Kidney (tissue), 14 donors: ENCODE data around the gene TRPM1. TPM values are rescaled to one million over a fixed set of nuclear protein-coding genes. Genes with fewer than 3 reads are reported as not detected.

Source experiments
- DNase-seq, 5 donors: peaks; one replicate each; pipeline ENCODE4 v3.0.0-alpha.2; 2013 to 2020
- FAIRE-seq: peaks from 2 replicates; lab custom pipeline; 2012; peaks lifted over from hg19 to GRCh38; lab: Jason Lieb, UNC
- H3K27ac ChIP-seq, 2 donors: one replicate each; pipeline ENCODE4 v1.7.0; 2013; ENCODE audit warnings: low read depth in 2 of 2, low read length in 2 of 2, inconsistent platforms in 1 of 2
- H3K27me3 ChIP-seq: one replicate; pipeline ENCODE4 v1.7.1; 2013; ENCODE audit warnings: low read length, inconsistent platforms; ENCODE audit not compliant: control insufficient read depth, insufficient read depth
- H3K36me3 ChIP-seq, 3 donors: one replicate each; pipeline versions ENCODE4 v1.7.0 to v1.7.1; 2013; ENCODE audit warnings: low read length in 3 of 3, control low read depth in 1 of 3, inconsistent platforms in 1 of 3; ENCODE audit not compliant: insufficient read depth in 3 of 3, control insufficient read depth in 2 of 3
- H3K4me1 ChIP-seq, 3 donors: one replicate each; pipeline versions ENCODE4 v1.7.0 to v1.7.1; 2013; ENCODE audit warnings: low read length in 3 of 3, inconsistent platforms in 1 of 3, low read depth in 1 of 3; ENCODE audit not compliant: control insufficient read depth in 2 of 3, insufficient read depth in 2 of 3
- H3K4me3 ChIP-seq, 3 donors: one replicate each; pipeline versions ENCODE4 v1.7.0 to v1.8.1; 2013; ENCODE audit warnings: low read length in 3 of 3, control low read depth in 1 of 3, inconsistent platforms in 1 of 3
- H3K9ac ChIP-seq, 3 donors: one replicate each; pipeline versions ENCODE4 v1.7.0 to v1.7.1; 2013; ENCODE audit warnings: low read length in 3 of 3, control low read depth in 1 of 3, inconsistent platforms in 1 of 3
- H3K9me3 ChIP-seq, 3 donors: one replicate each; pipeline versions ENCODE4 v1.7.0 to v1.7.1; 2013; ENCODE audit warnings: low read length in 3 of 3, control low read depth in 1 of 3, inconsistent platforms in 1 of 3; ENCODE audit not compliant: control insufficient read depth in 2 of 3, insufficient read depth in 1 of 3
- CTCF ChIP-seq: IDR thresholded peaks from 3 replicates; pipeline ENCODE4 v1.5.1; 2012; ENCODE audit warnings: mild to moderate bottlenecking, moderate library complexity, borderline replicate concordance; ENCODE audit not compliant: insufficient read depth; ENCODE audit errors: extremely low read depth
- intact Hi-C: fragments of 100-400 bp; cut with DNase I; formaldehyde crosslinking; loops from one replicate; pipeline ENCODE4 v1.11.1; 2022
- polyA plus RNA-seq: library from polyadenylated mRNA; stranded (reverse); fragments of 350-450 nt; fragmentation: Illumina TruSeq; extraction: RNeasy Lipid Tissue Mini Kit (QIAGEN cat#74804); gene quantifications from one replicate; pipeline ENCODE4 v1.2.3, GENCODE V29; 2014; ENCODE audit warnings: low read depth, low replicate concordance; ENCODE audit not compliant: insufficient read depth
- total RNA-seq: library from RNA; stranded (reverse); fragmentation: NEBNext Ultra II Directional; extraction: Animal tissue kit (Norgen Biotek cat#: 25700); gene quantifications from one replicate; pipeline ENCODE4 v1.2.1, GENCODE V29; 2021
- donor health status: control.
- donor health status: control.
- donor health status: control.
- donor health status: control.
- donor health status: control.
- donor health status: DM: yes; HTN: yes; CAD: no.
- donor health status: Normal renal cell carcinoma (clear cell type).

Gene TRPM1
- total and polyA plus RNA-seq, 2 donors from 2014 or later = 1.3 TPM; not detected in 1

- no peak for TF ChIP-seq CTCF
- no peaks in the 10 kb centered on the region for H3K9me3 ChIP-seq
- no peak for DNase-seq
- H3K9ac ChIP-seq = no peak overlapping the region
- H3K27me3 ChIP-seq = no peaks in the 10 kb centered on the region
- FAIRE-seq = no peak
- H3K4me1 ChIP-seq = peaks cover 5 to 19% (median 11%) of the 10 kb centered on the region in 3 donors
- intact Hi-C loops = no loop called here
- H3K4me3 ChIP-seq = no peak overlapping the region
- no peaks in the 10 kb centered on the region for H3K36me3 ChIP-seq
- no peak overlapping the region for H3K27ac ChIP-seq
Measured at GRCh38 chr15:31031471-31032067, 70.0 kb downstream of the TRPM1 start.

GRCh38 chr15:31027910-31028578 is 73.5 kb downstream of the TRPM1 start:
- no peak overlapping the region for H3K9ac ChIP-seq
- DNase-seq = no peak
- peaks cover 13 to 31% (median 23%) of the 10 kb centered on the region in 3 donors for H3K4me1 ChIP-seq
- H3K36me3 ChIP-seq = no peaks in the 10 kb centered on the region
- intact Hi-C loops = no loop called here
- no peak overlapping the region for H3K4me3 ChIP-seq
- H3K27me3 ChIP-seq = no peaks in the 10 kb centered on the region
- FAIRE-seq = no peak
- H3K9me3 ChIP-seq = no peaks in the 10 kb centered on the region
- TF ChIP-seq CTCF = no peak
- no peak overlapping the region for H3K27ac ChIP-seq

DNA sequence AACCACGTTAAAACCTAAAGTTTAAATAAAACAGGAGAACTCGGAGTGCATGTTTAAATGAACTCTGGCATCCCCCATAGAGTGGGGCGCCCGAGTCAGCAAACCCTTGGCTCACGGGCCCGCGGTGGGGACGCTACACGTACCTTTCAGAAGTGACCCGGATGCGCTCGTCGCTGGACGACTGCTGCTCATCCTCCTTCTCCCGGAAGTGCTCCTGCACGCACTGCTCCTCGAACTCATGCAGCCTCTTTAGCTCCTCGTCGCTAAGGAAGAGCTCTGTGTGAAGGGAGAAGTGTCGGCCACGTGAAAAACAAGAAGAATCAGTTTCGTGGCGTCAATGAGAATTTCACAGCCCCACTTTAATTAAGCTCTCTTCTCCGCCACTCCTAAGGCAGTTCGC is 75.5 kb downstream of the TRPM1 start:
- intact Hi-C loops = no loop called here
- Histone ChIP-seq H3K27me3 (no peaks in the 10 kb centered on the region), H3K4me3 (no peak overlapping the region), H3K9me3 (no peaks in the 10 kb centered on the region), H3K9ac (no peak overlapping the region), H3K36me3 (no peaks in the 10 kb centered on the region), H3K4me1 (peaks cover 7 to 29% (median 18%) of the 10 kb centered on the region in 3 donors), H3K27ac (no peak overlapping the region)
- DNase-seq (no peak), FAIRE-seq (no peak)
- TF ChIP-seq CTCF = no peak
